ENCODE data around the gene CCNL1.

GRCh38 chr3:157101486-157101885, 58.5 kb downstream of the CCNL1 start:
- no peak for TF ChIP-seq JUND (IDR thresholded peaks at IDR 0.05; ENCODE audit: low read length)
- no peak for TF ChIP-seq POLR2A (IDR thresholded peaks at IDR 0.05; ENCODE audit: control extremely low read depth in 1 of 2, low read depth in 2 of 2, low read length in 2 of 2)
- TF ChIP-seq, protein P1, sequence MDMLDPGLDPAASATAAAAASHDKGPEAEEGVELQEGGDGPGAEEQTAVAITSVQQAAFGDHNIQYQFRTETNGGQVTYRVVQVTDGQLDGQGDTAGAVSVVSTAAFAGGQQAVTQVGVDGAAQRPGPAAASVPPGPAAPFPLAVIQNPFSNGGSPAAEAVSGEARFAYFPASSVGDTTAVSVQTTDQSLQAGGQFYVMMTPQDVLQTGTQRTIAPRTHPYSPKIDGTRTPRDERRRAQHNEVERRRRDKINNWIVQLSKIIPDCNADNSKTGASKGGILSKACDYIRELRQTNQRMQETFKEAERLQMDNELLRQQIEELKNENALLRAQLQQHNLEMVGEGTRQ (IDR thresholded peaks at IDR 0.05; ENCODE audit: low read length): no peak
- TF ChIP-seq POLR2AphosphoS5 (IDR thresholded peaks at IDR 0.05; ENCODE audit: low read depth, low read length): no peak
- TF ChIP-seq, protein P2, sequence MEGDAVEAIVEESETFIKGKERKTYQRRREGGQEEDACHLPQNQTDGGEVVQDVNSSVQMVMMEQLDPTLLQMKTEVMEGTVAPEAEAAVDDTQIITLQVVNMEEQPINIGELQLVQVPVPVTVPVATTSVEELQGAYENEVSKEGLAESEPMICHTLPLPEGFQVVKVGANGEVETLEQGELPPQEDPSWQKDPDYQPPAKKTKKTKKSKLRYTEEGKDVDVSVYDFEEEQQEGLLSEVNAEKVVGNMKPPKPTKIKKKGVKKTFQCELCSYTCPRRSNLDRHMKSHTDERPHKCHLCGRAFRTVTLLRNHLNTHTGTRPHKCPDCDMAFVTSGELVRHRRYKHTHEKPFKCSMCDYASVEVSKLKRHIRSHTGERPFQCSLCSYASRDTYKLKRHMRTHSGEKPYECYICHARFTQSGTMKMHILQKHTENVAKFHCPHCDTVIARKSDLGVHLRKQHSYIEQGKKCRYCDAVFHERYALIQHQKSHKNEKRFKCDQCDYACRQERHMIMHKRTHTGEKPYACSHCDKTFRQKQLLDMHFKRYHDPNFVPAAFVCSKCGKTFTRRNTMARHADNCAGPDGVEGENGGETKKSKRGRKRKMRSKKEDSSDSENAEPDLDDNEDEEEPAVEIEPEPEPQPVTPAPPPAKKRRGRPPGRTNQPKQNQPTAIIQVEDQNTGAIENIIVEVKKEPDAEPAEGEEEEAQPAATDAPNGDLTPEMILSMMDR (IDR thresholded peaks at IDR 0.05; ENCODE audit: control extremely low read depth in 1 of 3, insufficient read depth in 1 of 3, low read depth in 1 of 3, low read length in 3 of 3): no peak
- no peak for TF ChIP-seq MAX (IDR thresholded peaks at IDR 0.05)
- TF ChIP-seq NANOG (IDR thresholded peaks at IDR 0.05; ENCODE audit: insufficient read depth, low read depth, low read length, poor library complexity, severe bottlenecking): no peak
- no peak for TF ChIP-seq EZH2 (IDR thresholded peaks at IDR 0.05; ENCODE audit: low read depth, low read length, severe bottlenecking)
- TF ChIP-seq KDM4A (IDR thresholded peaks at IDR 0.05; ENCODE audit: low read depth, low read length, severe bottlenecking): no peak
- no peak for TF ChIP-seq ATF2 (IDR thresholded peaks at IDR 0.05; ENCODE audit: low read length)
